IPS-18c (cell line): ENCODE data around the gene BMERB1.
"Not testable (repeated sequence)": the region's sequence is repeated elsewhere in the genome, so short reads cannot be mapped to it uniquely, and the experiment has no call there.

Experiments
- H3K4me3 ChIP-seq: 2 replicates; pipeline ENCODE4 v1.7.0; 2013; ENCODE audit warnings: low read depth, mild to moderate bottlenecking, low read length, moderate library complexity; ENCODE audit not compliant: insufficient read depth
- H3K9me3 ChIP-seq: one replicate; pipeline ENCODE4 v1.6.1; 2013; ENCODE audit warnings: mild to moderate bottlenecking, low read length, moderate library complexity; ENCODE audit not compliant: control insufficient read depth, insufficient read depth

BMERB1 gene

DNA sequence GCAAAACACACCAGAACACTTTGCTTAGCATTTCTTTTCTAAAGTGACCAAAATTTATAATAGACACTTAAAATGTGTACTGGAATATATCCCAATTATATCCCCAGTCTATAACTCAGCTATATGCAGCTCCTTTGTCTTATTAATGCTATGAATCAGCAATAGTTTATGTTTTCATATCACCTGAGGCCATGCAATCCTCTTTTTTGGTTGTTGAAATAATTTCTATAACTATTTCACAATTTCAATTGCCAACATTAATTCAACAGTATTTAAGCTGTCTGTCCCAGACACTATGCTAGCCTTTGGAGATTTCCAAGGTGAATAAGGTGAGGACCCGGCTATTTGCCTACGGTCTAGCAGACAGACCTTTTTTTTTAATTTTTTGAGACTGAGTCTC lies 17.2 kb upstream of the BMERB1 start:
- Histone ChIP-seq H3K9me3 (no peaks in the 10 kb centered on the region), H3K4me3 (no peak overlapping the region)

DNA sequence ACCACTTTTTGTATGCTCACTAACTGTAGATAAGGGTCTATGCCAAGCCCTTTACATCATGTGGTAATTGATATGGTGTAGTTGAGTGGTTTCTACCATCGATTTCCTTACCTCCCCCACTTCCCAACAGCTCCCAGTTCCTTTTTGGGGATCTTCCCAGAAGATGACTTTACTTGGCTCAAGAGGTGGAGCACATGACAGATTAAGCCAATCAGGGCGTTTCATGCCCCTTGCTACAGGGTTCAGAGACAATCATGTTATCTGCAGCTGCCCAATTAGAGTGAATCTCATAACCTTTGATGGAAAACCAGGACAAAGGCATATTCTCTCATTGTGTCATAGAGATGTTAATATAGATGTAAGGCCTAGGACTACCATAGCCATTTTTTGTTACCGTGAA lies 16.2 kb upstream of the BMERB1 start:
- Histone ChIP-seq H3K9me3 (no peaks in the 10 kb centered on the region), H3K4me3 (no peak overlapping the region)

DNA sequence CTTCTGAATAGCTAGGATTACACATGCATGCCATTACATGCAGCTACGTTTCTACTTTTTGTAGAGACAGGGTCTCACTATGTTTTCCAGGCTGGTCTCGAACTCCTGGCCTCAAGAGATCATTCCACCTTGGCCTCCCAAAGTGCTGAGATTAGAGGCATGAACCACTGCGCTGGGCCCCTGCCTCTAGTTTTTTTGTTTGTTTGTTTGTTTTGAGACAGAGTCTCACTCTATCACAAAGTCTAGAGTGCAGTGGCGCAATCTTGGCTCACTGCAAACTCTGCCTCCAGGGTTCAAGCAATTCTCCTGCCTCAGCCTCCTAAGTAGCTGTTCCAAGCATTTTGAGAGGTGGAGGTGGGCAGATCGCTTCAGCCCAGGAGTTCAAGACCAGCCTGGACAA lies 12.7 kb upstream of the BMERB1 start:
- not testable (repeated sequence) for H3K4me3 ChIP-seq, H3K9me3 ChIP-seq

DNA sequence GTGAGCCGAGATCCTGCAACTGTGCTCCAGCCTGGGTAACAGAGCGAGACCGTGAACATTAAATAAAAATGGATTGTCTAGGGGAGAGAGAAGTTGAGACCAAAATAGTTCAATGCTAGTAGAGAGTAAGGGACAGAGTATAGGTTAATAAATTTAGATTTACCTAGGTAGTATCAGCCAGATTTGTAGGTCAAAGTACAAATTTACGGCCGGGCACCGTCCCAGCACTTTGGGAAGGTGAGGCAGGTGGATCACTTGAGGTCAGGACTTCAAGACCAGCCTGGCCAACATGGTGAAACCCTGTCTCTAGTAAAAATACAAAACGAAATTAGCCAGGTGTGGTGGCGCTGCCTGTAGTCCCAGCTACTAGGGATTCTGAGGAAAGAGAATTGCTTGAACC lies 12.2 kb upstream of the BMERB1 start:
- Histone ChIP-seq H3K4me3 (no peak overlapping the region), H3K9me3 (no peaks in the 10 kb centered on the region)

DNA sequence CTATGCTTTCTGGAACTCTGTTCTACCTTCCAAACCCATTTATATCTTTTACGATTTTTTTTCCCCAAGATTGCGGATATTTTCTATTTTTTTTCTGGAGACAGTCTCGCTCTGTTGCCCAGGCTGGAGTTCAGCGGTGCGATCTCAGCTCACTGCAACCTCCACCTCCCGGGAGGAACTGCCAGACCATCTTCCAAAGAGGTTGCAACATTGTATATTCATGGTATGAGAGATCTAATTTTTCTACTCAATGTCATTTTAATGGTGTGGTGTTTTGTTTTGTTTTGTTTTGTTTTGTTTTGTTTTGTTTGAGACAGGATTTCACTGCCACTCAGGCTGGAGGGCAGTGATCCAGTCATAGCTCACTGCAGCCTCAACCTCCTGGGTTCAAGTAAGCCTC lies 8.5 kb upstream of the BMERB1 start:
- Histone ChIP-seq H3K4me3 (no peak overlapping the region), H3K9me3 (no peaks in the 10 kb centered on the region)

DNA sequence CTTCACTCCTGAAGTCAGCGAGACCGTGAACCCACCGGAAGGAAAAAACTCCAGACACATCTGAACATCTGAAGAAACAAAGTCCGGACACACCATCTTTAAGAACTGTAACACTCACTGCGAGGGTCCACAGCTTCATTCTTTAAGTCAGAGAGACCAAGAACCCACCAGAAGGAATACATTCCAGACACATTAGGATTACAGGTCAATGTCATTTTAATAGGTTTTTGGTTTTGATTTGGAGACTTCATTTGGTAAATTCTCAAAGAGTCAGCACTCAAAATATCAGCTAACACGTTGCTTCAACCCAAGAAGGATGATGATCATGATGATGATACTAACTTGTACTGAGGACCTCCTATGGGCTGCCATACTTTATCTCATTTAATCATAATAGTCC lies 7.6 kb upstream of the BMERB1 start:
- Histone ChIP-seq H3K9me3 (no peaks in the 10 kb centered on the region), H3K4me3 (no peak overlapping the region)

DNA sequence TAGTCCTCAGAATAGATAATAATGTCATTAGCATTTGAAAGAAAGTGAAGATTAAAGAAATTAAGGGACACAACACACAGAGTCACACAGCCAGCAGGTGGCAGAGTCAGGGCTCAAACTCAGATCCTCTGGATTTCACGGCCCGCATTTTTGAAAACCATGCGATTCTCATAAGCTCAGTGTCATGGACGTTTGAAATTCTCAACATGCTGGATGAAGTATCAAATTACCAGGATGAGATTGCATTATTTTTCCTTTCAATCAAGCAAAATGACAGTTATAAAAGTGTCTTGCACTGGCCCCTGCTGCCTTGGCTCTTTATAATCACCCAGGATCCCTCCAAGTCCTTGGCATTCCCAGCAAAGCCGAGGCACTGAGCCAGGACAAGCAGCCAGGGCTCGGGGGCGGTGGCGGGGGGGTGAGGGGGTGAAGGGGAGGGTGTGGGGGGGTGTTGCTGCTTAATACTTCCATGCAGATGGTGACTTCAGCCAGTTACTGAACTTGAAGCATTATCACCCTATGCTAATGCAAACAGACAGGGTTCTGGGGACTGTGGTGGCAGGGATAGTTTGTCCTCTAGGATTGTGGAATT lies 6.6 kb upstream of the BMERB1 start:
- H3K4me3 ChIP-seq = no peak overlapping the region
- H3K9me3 ChIP-seq = no peaks in the 10 kb centered on the region

DNA sequence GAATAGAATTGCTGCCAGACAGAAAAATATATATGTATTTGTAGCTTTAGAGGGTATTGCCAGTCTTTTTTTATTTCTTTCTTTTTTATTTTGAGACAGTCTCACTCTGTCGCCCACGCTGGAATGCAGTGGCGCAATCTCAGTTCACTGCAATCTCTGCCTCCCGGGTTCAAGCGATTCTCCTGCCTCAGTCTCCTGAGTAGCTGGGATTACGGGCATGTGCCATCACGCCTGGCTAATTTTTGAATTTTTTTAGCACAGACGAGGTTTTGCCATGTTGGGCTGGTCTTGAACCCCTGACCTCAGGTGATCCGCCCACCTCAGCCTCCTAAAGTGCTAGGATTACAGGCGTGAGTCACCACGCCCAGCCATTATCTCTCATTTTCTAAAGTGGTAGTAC lies 3.5 kb upstream of the BMERB1 start:
- not testable (repeated sequence) for H3K9me3 ChIP-seq, H3K4me3 ChIP-seq

DNA sequence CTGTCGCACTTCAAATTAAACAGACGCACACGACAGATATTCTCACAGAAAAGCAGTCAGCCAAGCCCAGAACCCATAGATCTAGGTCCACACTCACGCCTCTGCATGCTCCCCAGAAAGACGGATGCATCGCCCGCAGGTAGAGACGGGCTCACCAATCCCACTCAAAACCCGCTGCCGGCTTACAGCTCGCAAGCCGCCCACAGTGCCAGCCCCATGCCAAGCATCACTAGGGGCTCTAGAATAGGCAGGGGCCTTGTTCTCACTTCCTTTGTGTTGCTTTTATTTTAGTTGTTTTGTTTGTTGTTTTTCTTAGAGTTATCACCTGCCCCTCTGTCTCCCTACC lies 336 bp upstream of the BMERB1 start:
- Histone ChIP-seq H3K9me3 (no peaks in the 10 kb centered on the region), H3K4me3 (peak overlapping the region; percentile 78; the same call in 1 of the 2 replicates)

DNA sequence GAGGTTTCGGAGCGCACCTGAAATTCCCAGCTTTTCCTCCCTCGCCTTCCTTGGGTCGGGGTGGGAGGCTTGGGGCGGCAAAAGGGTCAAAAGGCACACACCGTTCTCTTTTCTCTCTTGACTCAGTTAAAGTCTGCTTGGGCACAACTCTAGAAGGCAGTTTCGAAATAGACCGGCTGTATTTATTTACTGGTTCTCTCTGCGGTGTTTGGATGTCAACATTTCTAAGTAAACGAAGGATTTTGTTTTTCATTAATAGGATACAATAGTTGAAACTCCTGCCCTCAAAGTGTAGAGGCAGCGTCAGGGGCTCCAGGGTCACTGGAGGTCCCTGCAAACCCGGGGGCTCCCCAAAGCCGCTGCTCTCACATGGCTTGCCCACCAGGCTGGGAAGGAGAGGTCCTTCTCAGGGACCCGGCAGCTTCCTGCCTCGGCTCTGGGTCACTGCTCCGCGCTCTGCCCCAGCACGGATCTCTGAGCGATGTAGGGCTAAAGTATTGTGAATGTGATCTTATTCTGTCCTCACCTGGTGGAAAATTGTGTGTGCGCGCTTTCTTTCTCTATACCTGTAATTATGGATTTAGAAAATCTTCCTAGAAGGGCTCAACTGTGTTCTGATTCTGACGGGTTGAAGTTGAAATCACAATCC lies 952 bp downstream of the BMERB1 start:
- Histone ChIP-seq H3K4me3 (peak overlapping the region; percentile 78), H3K9me3 (no peaks in the 10 kb centered on the region)

DNA sequence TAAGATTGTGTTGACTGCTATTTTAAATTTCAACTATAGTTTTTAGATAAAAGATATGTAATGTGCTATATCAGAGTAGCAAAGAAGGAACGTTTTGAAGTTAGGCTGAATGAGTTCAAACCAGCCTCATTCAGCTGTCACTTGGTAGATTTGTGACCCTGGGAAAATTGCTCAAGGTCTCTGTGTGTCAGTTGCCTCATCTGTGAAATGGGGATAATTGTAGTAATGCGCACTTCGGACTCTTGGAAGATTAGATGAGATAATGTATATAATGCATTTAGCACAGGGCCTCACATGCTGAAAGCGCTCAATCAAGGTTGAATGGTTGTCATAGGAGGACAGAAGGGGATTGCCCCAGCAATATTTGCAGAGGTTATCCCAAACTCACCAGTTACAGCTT lies 4.7 kb downstream of the BMERB1 start:
- H3K9me3 ChIP-seq = no peaks in the 10 kb centered on the region
- no peak overlapping the region for H3K4me3 ChIP-seq

DNA sequence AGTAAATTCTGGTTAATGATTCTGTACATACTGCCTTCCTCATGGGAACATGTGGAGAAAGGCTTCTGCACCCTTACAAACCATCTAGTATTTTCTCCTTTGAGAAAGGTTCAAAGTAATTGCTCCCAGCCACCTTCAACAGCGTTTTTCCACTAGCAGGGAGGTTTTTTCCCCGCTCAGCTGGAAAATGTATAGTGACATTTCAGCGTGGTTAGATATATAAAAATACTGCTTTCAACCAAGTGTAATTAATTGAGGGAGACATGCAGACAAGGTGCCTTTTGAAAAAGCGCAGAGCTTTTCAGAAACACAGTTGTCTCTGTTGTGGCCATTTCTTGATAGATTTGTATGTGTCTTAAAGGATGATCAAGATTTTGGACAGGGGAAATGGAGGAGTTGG lies 5.1 kb downstream of the BMERB1 start:
- H3K4me3 ChIP-seq = no peak overlapping the region
- no peaks in the 10 kb centered on the region for H3K9me3 ChIP-seq

DNA sequence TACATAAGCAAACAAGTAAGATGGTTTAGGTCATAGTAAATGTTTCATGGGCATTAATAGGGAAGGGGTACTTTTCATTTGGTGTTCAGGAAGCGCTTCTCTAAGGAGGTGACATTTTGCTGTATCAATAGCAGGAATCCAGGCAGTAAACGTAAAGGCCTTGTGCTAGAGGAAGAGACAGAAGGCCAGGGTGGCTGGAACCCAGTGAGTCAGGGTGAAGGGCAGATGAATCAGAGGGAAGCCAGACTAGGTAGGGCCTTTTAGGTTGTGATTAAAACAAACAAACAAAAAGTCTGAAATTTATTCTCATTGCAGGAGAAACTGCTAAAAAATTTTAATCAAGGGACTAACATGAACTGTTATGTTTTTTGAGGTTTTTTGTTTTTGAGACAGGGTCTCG lies 6.5 kb downstream of the BMERB1 start:
- no peaks in the 10 kb centered on the region for H3K9me3 ChIP-seq
- no peak overlapping the region for H3K4me3 ChIP-seq

DNA sequence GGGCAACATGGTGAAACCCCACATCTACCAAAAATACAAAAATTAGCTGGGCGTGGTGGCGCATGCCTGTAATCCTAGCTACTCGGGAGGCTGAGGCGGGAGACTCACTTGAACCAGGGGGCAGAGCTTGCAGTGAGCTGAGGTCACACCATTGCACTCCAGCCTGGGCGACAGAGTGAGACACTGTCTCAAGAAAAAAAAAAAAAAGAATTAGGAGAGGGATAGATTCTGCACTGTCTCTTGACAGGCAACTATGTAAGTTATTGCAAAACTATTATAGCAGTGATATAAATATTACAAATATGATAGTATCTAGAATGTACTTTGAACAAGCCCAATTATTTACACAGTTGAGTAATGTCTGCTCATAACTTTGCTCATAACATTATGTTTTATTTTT lies 7.8 kb downstream of the BMERB1 start:
- H3K4me3 ChIP-seq = not testable (repeated sequence)

DNA sequence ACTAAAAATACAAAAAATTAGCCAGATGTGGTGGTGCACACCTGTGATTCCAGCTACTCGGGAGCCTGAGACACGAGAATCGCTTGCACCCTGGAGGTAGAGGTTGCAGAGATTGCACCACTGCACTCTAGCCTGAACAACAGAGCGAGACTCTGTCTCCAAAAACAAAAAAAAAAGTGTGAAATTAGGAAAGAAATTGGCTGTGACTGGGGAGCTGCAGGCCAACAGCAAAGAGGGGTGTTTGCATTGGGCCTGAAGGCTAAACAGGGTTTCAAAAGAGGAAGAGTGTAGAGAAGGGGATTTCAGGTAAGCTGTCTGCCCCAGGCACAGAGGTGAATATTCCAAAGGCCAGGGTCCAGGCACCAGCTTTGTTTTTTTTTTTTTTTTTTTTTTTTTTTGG lies 9.4 kb downstream of the BMERB1 start:
- no peaks in the 10 kb centered on the region for H3K9me3 ChIP-seq
- H3K4me3 ChIP-seq = no peak overlapping the region

More for the DNA sequence above, 7.8 kb downstream of the BMERB1 start:
- H3K9me3 ChIP-seq = not testable (repeated sequence)

DNA sequence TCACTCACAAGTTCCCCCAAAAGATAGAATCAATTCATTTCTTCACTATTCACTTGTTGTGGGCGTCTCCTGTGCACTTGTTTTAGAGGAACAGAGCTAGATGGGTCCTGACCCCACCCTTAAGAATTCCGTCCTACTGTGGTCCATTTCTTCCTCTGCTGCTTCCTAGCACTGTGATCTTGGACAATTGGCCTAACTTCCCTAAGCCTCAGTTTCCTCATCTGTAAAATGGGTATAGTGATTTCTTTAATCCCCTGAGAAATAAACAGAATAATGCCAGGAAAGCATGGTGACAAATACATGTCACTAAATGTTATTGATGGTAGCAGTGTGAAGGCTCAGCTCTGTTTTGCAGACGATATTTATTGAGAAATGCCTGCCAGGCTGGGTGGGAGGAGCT lies 9.9 kb downstream of the BMERB1 start:
- H3K4me3 ChIP-seq = no peak overlapping the region
- H3K9me3 ChIP-seq = no peaks in the 10 kb centered on the region

DNA sequence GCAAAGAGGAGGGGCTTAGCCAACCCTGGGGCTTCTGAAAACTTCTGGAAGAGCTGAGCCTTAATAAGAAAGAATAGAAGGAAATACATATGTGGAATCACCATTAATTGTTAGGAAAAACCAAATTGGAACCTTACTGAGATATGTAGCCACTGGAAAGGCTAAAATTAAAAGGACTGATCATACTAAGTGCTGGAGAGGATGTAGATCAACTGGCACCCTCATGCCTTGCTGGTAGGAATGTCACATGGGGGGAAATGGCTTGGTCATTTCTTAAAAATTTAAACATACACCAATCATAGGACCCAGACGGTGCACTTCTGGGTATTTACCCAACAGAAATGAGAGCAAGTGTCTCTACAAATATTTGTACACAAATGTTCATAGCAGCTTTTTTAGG lies 11.1 kb downstream of the BMERB1 start:
- Histone ChIP-seq H3K4me3 (no peak overlapping the region), H3K9me3 (no peaks in the 10 kb centered on the region)

DNA sequence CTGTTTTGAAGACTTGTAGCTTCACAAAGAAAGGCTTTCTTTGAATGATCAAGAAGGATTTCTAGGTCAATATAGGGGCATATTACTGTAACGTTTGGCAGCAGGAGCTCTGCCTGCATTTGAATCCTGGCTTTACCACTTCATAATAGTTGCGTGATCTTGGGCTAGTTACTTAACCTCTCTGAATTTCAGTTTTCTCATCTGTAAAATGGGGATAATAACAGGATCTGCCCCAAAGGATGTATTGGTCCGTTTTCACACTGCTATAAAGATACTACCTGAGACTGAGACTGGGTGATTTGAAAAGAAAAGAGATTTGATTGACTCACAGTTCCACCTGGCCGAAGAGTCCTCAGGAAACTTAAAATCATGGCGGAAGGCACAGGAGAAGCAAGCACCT lies 12.5 kb downstream of the BMERB1 start:
- no peak overlapping the region for H3K4me3 ChIP-seq
- H3K9me3 ChIP-seq = no peaks in the 10 kb centered on the region

DNA sequence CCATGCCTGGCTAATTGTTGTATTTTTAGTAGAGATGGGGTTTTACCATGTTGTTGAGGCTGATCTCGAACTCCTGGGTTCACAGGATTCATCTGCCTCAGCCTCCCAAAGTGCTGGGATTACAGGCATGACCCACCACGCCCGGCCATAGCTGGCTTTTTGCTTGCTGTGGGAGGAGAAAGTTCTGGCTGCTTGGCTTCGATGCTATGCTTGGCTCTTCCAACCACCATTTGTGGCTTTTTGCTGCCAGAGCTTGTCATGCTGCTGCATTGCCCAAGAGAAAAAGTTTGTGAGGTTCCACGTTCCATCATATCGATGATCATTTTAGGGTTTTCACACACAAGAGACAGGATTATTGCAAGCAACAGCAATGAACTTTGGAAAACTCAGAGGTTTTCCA lies 16.2 kb downstream of the BMERB1 start:
- Histone ChIP-seq H3K9me3 (no peaks in the 10 kb centered on the region), H3K4me3 (no peak overlapping the region)
